ENCODE data around the gene ALDH1A2. TPM values are rescaled to one million over a fixed set of nuclear protein-coding genes. Genes with fewer than 3 reads are reported as not detected.

ALDH1A2 gene
- 25.0 and 83.2 TPM in 2 replicates for total RNA-seq

DNA sequence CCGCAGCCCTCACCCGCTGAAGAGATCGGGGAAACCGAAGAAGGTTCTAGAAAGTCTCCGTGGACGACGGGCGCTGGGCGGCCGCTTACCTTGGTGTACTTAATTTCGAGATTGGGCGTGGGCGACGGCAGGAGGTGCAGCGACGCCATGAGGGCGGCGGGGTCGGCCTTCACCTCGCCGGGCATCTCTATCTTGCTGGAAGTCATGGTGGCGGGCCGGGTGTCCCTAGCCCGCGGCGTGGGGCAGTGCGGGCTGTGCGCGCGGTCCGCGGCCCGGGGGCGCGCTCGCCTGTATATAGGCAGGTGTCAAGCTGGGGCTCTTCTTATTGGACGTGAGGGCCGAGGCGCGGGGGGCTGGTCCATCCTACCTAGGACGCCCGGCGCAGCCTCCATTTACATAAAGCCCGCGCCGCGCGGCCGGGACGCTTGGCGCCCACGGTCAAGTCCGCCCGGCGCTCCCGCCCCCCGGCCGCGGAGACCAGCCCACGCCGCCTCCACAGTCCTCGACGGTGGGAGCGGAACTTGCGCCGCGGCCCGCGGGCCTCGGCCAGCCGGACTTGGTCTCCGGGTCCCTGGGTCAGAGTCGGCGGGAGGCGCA lies at the start of gene ALDH1A2:
ALDH1A2 (minus strand) TSS at position 267 of the 597 bp plus-strand sequence; CDS start at position 206, 61 bp downstream.

Other genes starting within 250 kb of the ALDH1A2 start
- not detected in 2 replicates for gene AQP9, start 72.7 kb upstream of the ALDH1A2 start, total RNA-seq

Measured in dermis lymphatic vessel endothelial cell (primary cell).